GM23338 (cell line): ENCODE data around the gene RABL6.
"Not testable (repeated sequence)": the region's sequence is repeated elsewhere in the genome, so short reads cannot be mapped to it uniquely, and the experiment has no call there.

Experiments used
- CTCF ChIP-seq, 2 experiments: fragments of 200-600 bp in 1 of 2; sonication (generic) in 1 of 2; conservative IDR thresholded peaks; 2 replicates each; pipeline versions ENCODE4 v1.5.1 to v1.6.1; 2016 to 2017; ENCODE audit warnings: antibody characterized with exemption in 2 of 2, low read depth in 2 of 2, mild to moderate bottlenecking in 2 of 2, moderate library complexity in 1 of 2
- EZH2 ChIP-seq: fragments of 200-600 bp; sonication (generic); IDR thresholded peaks from one replicate; pipeline ENCODE4 v1.8.0; 2017; ENCODE audit warnings: antibody characterized with exemption, mild to moderate bottlenecking, low read depth; ENCODE audit not compliant: unreplicated experiment
- EZH2phosphoT487 ChIP-seq: fragments of 200-600 bp; sonication (generic); IDR thresholded peaks from one replicate; pipeline ENCODE4 v1.8.1; 2018; ENCODE audit warnings: antibody characterized with exemption; ENCODE audit not compliant: unreplicated experiment
- JUNB ChIP-seq: IDR thresholded peaks from one replicate; pipeline ENCODE4 v1.6.1; 2016; ENCODE audit warnings: antibody characterized with exemption; ENCODE audit not compliant: unreplicated experiment

- not testable (repeated sequence) for TF ChIP-seq CTCF (conservative IDR thresholded peaks at IDR 0.05; ENCODE audit: low read depth in 2 of 2); EZH2; EZH2phosphoT487; JUNB
Observed at GRCh38 chr9:136882947-136883283, 75.2 kb downstream of the RABL6 start.
